ENCODE results near the gene BMX. TPM values are rescaled to one million over a fixed set of nuclear protein-coding genes. Genes with fewer than 3 reads are reported as not detected.

BMX gene
- total RNA-seq, 1 donor from 2014 or later, result 2.6 TPM

DNA sequence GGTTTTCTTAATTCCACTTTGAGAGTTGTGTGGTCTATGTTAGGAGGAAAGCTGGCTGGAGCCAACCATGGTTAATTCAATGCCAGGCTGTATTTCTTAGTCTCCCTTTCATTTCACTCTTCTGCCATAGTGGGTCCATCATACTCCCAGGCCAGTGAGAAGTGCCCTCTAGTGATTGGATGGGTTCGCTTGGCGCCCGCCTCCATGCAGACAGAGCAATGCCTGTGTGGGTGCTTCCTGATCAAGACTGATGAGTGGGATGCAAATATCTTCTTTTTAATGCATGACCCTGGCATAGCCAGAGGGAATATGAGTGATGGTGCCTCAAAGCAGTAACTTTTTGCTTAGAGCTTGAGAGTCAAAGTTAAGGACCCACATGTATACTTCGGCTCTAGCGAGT lies 6.4 kb downstream of the BMX start:
- DNase-seq, result no peak

GRCh38 chrX:15509845-15510244 lies 9.2 kb downstream of the BMX start:
- DNase-seq, result no peak

DNA sequence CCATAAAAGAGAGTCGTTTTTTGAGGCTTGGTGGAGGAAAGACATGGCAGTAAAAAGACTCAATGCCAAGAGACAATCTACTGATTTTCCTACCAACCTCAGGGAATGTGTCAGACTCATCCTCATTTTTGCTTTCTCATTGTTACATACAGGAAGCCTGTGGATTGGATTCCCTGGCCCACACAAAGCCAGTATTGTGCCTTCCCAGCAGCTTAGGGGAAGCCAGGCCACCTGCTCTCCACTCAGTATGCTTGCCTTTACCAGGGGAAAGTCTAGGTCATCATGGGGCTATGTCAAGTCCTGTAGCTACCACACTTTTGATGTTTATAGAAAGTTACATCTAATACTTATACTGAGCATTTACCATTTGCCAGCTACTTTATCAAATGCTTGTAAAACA lies 11.0 kb downstream of the BMX start:
- DNase-seq, result no peak

DNA sequence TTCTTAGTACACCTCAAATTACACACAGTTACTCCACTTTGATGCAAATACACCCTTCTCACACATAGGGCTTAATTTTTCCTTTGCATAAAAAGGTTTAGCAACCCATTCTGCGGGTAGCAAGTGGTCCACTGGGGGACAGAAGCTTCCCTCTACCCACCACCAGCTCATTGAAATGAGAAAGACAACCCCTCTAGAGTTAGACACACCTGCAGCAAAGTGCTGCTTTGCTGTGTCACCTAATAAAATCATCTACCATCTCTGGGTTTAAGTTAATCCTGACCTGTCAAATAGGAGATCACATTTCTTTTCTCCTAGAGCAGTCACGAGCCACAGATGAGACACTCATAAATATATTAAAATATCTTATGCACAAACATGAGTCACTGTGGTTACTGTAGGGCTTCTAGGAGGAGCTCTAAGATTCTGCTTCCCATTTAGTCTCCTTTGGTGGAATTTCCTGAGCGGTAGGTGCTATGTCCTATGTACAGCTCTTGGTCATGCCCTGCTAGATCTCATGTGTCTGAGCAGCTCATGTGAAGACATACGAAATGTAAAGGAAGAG lies 11.9 kb downstream of the BMX start:
- DNase-seq, result no peak

- DNase-seq, result no peak
These were observed 13.7 kb downstream of the BMX start for GRCh38 chrX:15514279-15514678.

- DNase-seq, result no peak
These were observed 15.3 kb downstream of the BMX start for GRCh38 chrX:15515931-15516330.

- DNase-seq, result no peak
These were observed 21.9 kb downstream of the BMX start for GRCh38 chrX:15522464-15522863.

DNA sequence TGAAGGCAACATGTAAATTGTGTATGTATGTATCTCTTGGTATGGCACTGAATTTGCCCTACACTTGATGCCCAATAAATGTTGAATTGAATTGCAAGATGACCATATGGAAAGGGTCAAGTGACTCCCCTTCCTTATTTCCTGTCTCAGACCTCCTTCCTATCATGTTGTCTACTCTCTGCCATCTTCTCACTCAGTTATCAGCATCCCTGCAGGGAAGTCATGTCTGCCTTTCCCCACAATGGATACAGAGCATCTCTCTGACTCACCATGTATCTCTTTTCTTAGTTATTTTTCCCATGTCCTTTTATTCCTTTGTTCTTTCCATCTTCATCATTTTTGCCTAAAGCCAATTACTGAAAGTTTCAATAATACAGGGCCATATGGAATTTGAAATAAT lies 22.5 kb downstream of the BMX start:
- DNase-seq, result no peak

DNA sequence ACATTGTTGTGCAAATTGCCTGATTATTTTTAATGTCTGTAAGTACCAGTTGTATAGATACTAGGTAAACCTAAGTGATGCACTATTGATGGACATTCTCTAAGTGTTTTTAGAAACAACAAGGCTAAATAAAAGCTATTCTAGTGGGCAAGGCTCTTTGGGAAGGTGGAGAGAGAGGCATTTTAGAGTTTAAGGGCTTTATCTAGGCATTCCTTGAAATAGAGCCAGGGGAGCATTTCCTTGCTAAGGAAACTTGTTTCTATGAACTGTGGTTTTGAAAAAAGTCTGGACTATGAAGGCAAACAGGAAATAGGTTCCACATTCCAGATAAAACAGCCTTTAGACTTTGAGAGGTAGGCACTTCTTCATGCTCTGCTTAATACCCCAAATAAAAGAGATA lies 23.8 kb downstream of the BMX start:
- no peak for DNase-seq

- no peak for DNase-seq
These were observed 25.2 kb downstream of the BMX start for GRCh38 chrX:15525664-15526416.

DNA sequence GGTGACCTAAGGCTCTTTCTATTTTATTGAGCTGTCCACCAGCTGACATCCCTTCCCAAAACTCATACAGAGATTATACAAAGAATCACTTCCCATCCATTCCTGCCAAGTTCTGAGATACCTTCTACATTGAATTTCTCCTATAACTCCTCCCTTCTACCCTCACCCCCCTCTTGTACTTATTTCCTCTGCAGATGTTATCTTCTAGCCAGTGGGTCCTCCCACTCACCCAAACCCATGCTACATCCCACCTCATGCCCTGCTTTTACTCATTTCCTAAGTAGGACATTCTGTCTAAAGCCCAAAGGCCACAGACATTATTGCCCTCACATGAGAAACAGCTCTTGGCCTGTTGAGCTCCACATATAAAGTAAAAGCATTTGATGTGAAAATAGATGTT lies 28.6 kb downstream of the BMX start:
- no peak for DNase-seq

GRCh38 chrX:15530318-15530717 lies 29.7 kb downstream of the BMX start:
- no peak for DNase-seq

DNA sequence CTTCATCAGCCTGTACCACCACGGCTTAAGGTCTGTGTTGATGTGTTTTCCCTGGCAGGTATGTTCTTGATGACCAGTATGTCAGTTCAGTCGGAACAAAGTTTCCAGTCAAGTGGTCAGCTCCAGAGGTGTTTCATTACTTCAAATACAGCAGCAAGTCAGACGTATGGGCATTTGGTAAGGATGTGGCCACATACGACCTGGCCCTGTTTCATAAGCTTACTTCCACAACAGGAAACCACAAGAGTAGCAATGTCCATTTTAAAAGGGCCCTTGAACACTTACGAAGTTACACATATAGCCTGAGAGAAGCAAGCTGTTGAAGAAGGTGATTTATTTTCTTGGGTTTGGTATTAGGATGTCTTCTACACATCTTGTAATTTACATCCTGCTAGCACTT lies 46.1 kb downstream of the BMX start:
- no peak for DNase-seq

GRCh38 chrX:15547356-15547755 lies 46.7 kb downstream of the BMX start:
- DNase-seq, result no peak

DNA sequence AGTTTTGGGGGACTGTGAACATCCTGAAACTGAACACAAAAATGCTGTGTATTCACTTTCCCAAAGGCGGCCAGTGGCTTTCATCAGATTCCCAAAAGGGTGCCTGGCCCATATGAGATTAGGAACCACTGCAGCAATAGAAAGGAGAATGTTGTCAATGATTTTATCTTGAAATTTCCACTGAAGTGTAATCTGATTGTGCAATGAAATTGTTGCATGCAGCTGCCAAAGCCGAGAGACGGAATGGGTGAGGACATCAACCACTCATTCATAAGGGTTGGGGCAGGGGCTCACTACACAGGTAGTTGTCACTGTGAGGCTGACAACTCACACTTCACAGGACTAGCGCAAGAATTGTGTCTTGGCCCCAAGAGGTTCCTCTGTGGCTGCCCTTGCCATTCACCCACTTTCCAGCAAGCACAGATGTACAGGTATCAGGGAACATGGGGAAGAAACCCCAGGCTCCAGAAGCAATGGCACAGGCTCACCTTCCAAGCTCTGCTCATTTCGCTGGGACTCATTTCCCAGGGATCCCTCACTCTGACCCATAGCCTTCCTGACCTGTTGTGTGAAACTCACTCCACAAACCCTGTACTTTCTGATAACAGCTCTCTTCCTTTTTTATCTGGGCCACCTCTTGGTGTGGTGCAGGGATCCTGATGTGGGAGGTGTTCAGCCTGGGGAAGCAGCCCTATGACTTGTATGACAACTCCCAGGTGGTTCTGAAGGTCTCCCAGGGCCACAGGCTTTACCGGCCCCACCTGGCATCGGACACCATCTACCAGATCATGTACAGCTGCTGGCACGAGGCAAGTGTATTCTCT lies 48.8 kb downstream of the BMX start:
- no peak for DNase-seq

DNA sequence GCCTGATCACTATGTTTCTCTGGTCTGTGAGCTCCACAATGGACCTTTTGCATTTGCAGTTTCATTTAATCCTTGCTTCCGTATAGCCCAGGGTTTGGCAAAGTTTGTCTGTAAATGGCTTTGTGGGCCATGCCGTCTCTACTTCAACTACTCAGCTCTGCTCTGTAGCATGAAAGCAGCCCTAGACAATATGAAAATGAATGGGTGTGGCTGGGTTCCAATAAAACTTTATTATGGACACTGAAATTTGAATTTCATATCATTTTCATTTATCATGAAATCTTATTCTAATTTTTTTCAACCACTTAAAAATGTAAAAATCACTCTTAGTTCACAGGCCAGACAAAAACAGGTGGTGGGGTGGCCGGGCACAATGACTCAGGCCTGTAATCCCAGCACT lies 58.6 kb downstream of the BMX start:
- no peak for DNase-seq

- no peak for DNase-seq
These were observed 60.3 kb downstream of the BMX start for GRCh38 chrX:15560924-15561323.

GRCh38 chrX:15563056-15563455 lies 62.4 kb downstream of the BMX start:
- DNase-seq, result no peak

DNA sequence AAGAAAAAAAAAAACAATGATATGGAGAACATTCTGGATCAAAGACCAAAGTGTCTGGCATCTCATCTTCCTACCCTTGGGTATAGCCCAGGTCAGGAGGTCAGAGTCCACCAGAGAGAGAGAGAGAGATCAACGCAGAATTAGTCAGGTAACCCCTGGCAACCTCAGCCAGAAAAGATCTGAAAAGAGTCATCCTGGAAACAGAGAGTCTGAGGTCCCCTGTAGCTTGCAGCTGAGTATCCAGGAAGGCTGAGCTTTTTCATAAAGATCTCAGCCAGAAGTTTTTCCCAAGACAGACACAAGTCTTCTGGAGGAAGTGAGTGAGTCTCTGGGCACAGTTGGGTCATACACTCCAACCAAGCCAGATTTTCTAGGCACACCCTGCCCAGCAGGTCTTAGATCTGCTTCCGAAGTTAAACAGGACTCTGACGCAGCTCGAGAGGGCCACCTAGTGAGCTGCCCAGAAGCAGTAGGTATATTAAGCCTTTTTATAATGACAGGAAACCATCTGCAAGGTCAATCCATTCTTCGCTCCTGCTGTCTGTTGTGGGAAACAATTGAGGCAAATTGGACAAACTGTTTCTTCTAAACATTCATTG lies 64.5 kb downstream of the BMX start:
- DNase-seq, result peak; percentile 11

DNA sequence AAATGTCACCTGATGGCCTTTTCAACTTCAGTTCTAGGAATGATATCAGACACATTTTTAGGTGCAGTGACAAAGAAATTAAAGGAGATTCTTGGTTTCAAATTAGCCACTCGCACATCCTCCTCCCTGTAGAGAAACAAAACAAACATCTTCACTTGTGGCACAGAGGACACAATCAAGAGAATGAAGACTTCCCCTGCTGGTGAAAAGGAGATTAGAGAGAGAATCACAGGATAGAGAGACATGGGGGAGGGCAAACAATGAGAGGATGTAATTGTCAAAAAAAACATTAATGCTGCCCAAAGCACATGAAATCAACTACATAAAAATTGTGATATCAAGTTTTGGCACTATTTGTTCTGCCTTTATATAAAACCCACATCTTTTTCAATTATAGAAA lies 65.6 kb downstream of the BMX start:
- no peak for DNase-seq

DNA sequence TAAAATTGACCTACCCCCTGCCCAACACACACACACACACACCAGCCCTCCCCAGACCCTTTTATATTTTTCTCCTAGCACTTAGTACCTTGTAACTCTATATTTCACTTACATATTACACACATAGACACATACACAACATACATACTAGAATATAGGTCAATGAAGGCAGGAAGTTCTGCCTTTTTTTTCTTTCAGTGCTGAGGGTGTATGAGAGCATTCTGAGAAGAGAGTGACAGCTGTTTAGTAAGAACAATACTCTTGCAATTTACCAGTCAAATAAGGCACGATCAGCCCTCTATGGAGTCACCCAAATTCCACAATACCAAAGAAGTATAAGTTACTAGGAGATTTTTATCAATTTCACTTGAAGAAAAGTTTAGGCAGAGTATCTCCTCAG lies 66.7 kb downstream of the BMX start:
- no peak for DNase-seq

DNA sequence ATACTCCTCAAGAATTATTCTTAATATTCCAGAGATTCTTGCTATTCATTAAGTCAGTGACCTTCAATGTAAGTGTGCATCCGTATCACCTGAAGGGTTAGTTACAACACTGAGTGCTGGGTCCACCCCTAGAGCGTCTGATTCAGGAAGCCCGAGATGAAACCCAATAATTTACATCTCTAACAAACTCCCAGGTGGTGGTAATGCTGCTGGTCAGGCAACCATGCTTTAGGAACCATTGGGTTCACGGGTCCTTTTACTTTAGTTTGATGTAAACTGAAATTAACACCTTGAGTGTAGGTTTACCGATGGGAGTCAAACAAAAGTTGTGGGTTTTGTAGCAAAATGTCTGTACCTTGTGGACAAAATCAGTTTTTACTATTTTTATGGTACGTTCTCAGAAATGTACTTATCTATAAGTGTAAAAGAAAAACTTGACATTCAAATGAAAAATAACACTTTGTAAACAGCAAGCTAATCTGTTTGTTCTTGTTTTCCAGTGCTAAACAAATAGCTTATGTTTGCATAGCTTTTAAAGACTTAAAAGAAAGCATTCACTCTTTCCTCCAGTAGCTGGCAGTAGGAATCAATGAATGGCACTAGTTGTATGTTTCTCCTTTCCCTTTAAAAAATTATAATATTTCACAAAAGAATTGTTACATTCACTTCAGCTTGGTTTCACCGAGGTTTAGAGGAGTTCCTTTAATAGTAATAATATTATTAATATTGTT lies 67.4 kb downstream of the BMX start:
- no peak for DNase-seq
